ENCODE data around the gene EAPP.
"Not testable (repeated sequence)": the region's sequence is repeated elsewhere in the genome, so short reads cannot be mapped to it uniquely, and the experiment has no call there.

EAPP gene

GRCh38 chr14:34482463-34482862 lies 57.0 kb downstream of the EAPP start:
- TF ChIP-seq CTCF (IDR thresholded peaks at IDR 0.05; ENCODE audit: low read depth, low read length, missing control alignments) = no peak
- no peak for DNase-seq (ENCODE audit: extremely low read depth, low read depth)
- H3K4me3 ChIP-seq (replicated peaks; ENCODE audit: low read depth, low read length) = no peak overlapping the region

- no peak for TF ChIP-seq CTCF (IDR thresholded peaks at IDR 0.05; ENCODE audit: low read depth, low read length, missing control alignments)
- no peak overlapping the region for H3K4me3 ChIP-seq (replicated peaks; ENCODE audit: low read depth, low read length)
- no peak for DNase-seq (ENCODE audit: extremely low read depth, low read depth)
These were observed 59.8 kb downstream of the EAPP start for GRCh38 chr14:34479694-34480093.

- no peak for TF ChIP-seq CTCF (IDR thresholded peaks at IDR 0.05; ENCODE audit: low read depth, low read length, missing control alignments)
- DNase-seq (ENCODE audit: extremely low read depth, low read depth) = no peak
- H3K4me3 ChIP-seq (replicated peaks; ENCODE audit: low read depth, low read length) = no peak overlapping the region
These were observed 61.2 kb downstream of the EAPP start for GRCh38 chr14:34478261-34478660.

GRCh38 chr14:34476036-34476435 lies 63.5 kb downstream of the EAPP start:
- not testable (repeated sequence) for H3K4me3 ChIP-seq (replicated peaks; ENCODE audit: low read depth, low read length); DNase-seq (ENCODE audit: extremely low read depth, low read depth)

GRCh38 chr14:34475163-34475562 lies 64.3 kb downstream of the EAPP start:
- no peak overlapping the region for H3K4me3 ChIP-seq (replicated peaks; ENCODE audit: low read depth, low read length)
- no peak for DNase-seq (ENCODE audit: extremely low read depth, low read depth)
- no peak for TF ChIP-seq CTCF (IDR thresholded peaks at IDR 0.05; ENCODE audit: low read depth, low read length, missing control alignments)

- TF ChIP-seq CTCF (IDR thresholded peaks at IDR 0.05; ENCODE audit: low read depth, low read length, missing control alignments) = no peak
- no peak overlapping the region for H3K4me3 ChIP-seq (replicated peaks; ENCODE audit: low read depth, low read length)
- DNase-seq (ENCODE audit: extremely low read depth, low read depth) = no peak
These were observed 65.3 kb downstream of the EAPP start for GRCh38 chr14:34474187-34474679.

GRCh38 chr14:34472706-34473279 lies 66.7 kb downstream of the EAPP start:
- no peak for TF ChIP-seq CTCF (IDR thresholded peaks at IDR 0.05; ENCODE audit: low read depth, low read length, missing control alignments)
- DNase-seq (ENCODE audit: extremely low read depth, low read depth) = no peak
- no peak overlapping the region for H3K4me3 ChIP-seq (replicated peaks; ENCODE audit: low read depth, low read length)
